Nephron progenitor cell (in vitro differentiated cells): Measurements from ENCODE around the gene FFAR1.

Experiments used
- DNase-seq: peaks from one replicate; pipeline ENCODE4 v3.0.0; 2021
- H3K27ac Mint-ChIP-seq: 2 replicates; pipeline ENCODE4 v1.8.0; 2021; ENCODE audit warnings: mild to moderate bottlenecking, moderate library complexity, mixed read lengths
- H3K27me3 Mint-ChIP-seq: 2 replicates; pipeline ENCODE4 v1.8.0; 2021; ENCODE audit warnings: mild to moderate bottlenecking, low read depth, mixed read lengths; ENCODE audit not compliant: poor library complexity
- H3K36me3 Mint-ChIP-seq: 2 replicates; pipeline ENCODE4 v1.8.0; 2021; ENCODE audit warnings: low read depth, mixed read lengths
- H3K4me1 Mint-ChIP-seq: 2 replicates; pipeline ENCODE4 v1.8.0; 2021; ENCODE audit warnings: mixed read lengths
- H3K4me3 Mint-ChIP-seq: 2 replicates; pipeline ENCODE4 v1.8.0; 2021; ENCODE audit warnings: mild to moderate bottlenecking, moderate library complexity, mixed read lengths
- H3K9me3 Mint-ChIP-seq: 2 replicates; pipeline ENCODE4 v1.8.0; 2021; ENCODE audit warnings: mild to moderate bottlenecking, moderate library complexity, mixed read lengths
- CTCF ChIP-seq: fragments of 200-600 bp; sonication (generic); IDR thresholded peaks from 2 replicates; pipeline ENCODE4 v1.5.0; 2021; ENCODE audit warnings: antibody characterized with exemption

The FFAR1 gene

GRCh38 chr19:35332817-35333216 lies 14.9 kb upstream of the FFAR1 start:
- no peak overlapping the region for H3K27ac Mint-ChIP-seq
- H3K36me3 Mint-ChIP-seq, result no peaks in the 10 kb centered on the region

GRCh38 chr19:35334144-35334753 lies 13.5 kb upstream of the FFAR1 start:
- Mint-ChIP-seq H3K4me3 (no peak overlapping the region), H3K27me3 (peaks cover 19% of the 10 kb centered on the region), H3K9me3 (no peaks in the 10 kb centered on the region), H3K27ac (no peak overlapping the region), H3K36me3 (no peaks in the 10 kb centered on the region), H3K4me1 (peaks cover 55% of the 10 kb centered on the region)
- no peak for TF ChIP-seq CTCF
- DNase-seq, result no peak

More at GRCh38 chr19:35332817-35333216, 14.9 kb upstream of the FFAR1 start:
- Mint-ChIP-seq H3K27me3 (peaks cover 23% of the 10 kb centered on the region), H3K4me1 (peaks cover 54% of the 10 kb centered on the region), H3K9me3 (no peaks in the 10 kb centered on the region), H3K4me3 (no peak overlapping the region)
- TF ChIP-seq CTCF, result no peak
- no peak for DNase-seq

- no peak for TF ChIP-seq CTCF
Observed at GRCh38 chr19:35336166-35336955, 11.3 kb upstream of the FFAR1 start.

GRCh38 chr19:35337097-35337983 lies 10.4 kb upstream of the FFAR1 start:
- H3K27ac Mint-ChIP-seq, result peak overlapping the region; percentile 86
- TF ChIP-seq CTCF, result no peak
- no peak overlapping the region for H3K4me3 Mint-ChIP-seq
- peaks cover 47% of the 10 kb centered on the region for H3K4me1 Mint-ChIP-seq
- no peaks in the 10 kb centered on the region for H3K9me3 Mint-ChIP-seq
- H3K27me3 Mint-ChIP-seq, result peaks cover 27% of the 10 kb centered on the region
- DNase-seq, result no peak
- no peaks in the 10 kb centered on the region for H3K36me3 Mint-ChIP-seq

More at GRCh38 chr19:35336166-35336955, 11.3 kb upstream of the FFAR1 start:
- Mint-ChIP-seq H3K27me3 (peaks cover 27% of the 10 kb centered on the region), H3K27ac (peak overlapping the region; percentile 43), H3K36me3 (no peaks in the 10 kb centered on the region), H3K4me3 (no peak overlapping the region), H3K4me1 (peaks cover 46% of the 10 kb centered on the region), H3K9me3 (no peaks in the 10 kb centered on the region)
- no peak for DNase-seq

GRCh38 chr19:35337984-35338296 lies 9.8 kb upstream of the FFAR1 start:
- H3K4me1 Mint-ChIP-seq, result peaks cover 50% of the 10 kb centered on the region
- TF ChIP-seq CTCF, result no peak
- no peak for DNase-seq
- no peaks in the 10 kb centered on the region for H3K9me3 Mint-ChIP-seq
- H3K27ac Mint-ChIP-seq, result no peak overlapping the region
- H3K4me3 Mint-ChIP-seq, result no peak overlapping the region
- H3K36me3 Mint-ChIP-seq, result no peaks in the 10 kb centered on the region
- H3K27me3 Mint-ChIP-seq, result peaks cover 27% of the 10 kb centered on the region
